HG03432 (cell line): ENCODE results near the gene DIS3L2.
"Not testable (repeated sequence)": the region's sequence is repeated elsewhere in the genome, so short reads cannot be mapped to it uniquely, and the experiment has no call there.

Source experiments
- ATAC-seq: cut with Tn5 transposase; IDR thresholded peaks from one replicate; pipeline ENCODE4 v1.9.1; 2021; ENCODE audit warnings: mild to moderate bottlenecking, moderate library complexity; ENCODE audit not compliant: unreplicated experiment

The DIS3L2 gene

GRCh38 chr2:232328516-232329460 is 367.3 kb downstream of the DIS3L2 start:
- ATAC-seq: no peak

- ATAC-seq: no peak
Observed at GRCh38 chr2:232329716-232330067, 368.2 kb downstream of the DIS3L2 start.

- no peak for ATAC-seq
Observed at GRCh38 chr2:232330068-232330999, 368.8 kb downstream of the DIS3L2 start.

- ATAC-seq: not testable (repeated sequence)
Observed at GRCh38 chr2:232331061-232331460, 369.5 kb downstream of the DIS3L2 start.

DNA sequence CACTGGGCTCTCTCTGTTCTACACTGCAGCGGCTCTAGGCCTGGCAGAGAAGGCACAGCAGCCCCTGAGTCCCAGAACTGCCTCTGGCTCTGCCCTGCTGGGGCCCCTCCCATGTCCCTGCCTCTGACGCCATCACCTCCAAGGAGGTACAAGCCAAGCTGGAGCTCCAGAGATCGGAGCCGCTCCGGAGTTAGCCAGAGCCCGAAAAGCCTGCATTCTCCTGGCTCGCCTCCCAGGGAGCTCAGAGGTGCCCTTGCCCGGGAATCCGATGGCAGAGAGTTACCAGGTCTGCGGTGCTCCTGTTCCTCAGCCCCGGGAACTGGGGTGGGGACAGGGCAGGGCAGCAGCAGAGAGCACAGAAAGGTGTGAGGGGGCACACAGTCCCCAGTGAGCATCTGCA is 370.1 kb downstream of the DIS3L2 start:
- not testable (repeated sequence) for ATAC-seq

GRCh38 chr2:232332244-232332939 is 370.9 kb downstream of the DIS3L2 start:
- not testable (repeated sequence) for ATAC-seq

DNA sequence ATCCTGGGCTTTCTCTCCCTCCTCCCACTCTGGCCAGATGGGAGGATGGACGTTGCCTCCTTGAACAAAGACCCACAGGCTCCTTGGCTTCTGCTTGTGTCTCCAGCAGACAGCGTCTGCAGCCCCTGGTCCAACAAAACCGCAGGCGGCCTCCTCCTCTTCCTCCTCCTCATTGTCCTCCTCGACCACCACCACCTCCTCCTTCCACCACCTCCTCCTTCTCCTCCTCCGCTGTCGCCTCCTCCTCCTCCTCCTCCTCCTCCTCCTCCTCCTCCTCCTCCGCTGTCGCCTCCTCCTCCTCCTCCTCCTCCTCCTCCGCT is 371.4 kb downstream of the DIS3L2 start:
- no peak for ATAC-seq

DNA sequence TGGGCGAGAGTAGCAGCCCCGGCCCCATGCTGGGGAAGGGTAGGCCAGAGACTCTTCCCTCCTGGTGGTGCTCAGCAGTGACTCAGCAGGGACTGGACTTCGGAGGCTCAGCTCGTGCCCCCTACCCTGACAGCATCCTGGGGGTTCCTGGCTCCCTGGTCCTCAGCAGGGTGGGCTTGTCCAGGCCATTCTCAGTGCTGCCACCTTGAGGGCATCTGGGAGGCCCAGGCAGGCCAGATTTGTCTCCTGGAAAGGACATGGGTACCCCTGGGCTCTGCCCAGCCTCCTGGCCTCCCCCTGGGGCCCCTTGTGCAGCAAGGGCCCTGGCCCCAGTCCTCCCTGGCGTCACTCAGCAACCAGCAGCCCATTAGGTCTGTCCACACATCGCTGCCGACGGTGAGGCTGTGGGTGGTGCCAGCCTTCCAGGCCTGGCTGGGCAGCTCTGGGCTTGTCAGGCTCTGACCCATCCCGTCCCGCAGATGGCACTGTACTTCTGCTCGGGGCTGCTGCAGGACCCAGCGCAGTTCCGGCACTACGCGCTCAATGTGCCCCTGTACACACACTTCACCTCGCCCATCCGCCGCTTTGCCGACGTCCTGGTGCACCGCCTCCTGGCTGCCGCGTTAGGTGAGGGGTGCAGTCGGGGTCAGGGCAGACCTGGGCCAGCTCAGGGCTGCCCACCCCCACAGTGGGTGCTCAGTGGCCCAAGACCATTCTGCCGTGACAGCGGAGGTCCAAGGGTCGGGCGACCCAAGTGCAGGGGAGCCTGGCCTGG is 372.0 kb downstream of the DIS3L2 start:
- ATAC-seq: no peak

DNA sequence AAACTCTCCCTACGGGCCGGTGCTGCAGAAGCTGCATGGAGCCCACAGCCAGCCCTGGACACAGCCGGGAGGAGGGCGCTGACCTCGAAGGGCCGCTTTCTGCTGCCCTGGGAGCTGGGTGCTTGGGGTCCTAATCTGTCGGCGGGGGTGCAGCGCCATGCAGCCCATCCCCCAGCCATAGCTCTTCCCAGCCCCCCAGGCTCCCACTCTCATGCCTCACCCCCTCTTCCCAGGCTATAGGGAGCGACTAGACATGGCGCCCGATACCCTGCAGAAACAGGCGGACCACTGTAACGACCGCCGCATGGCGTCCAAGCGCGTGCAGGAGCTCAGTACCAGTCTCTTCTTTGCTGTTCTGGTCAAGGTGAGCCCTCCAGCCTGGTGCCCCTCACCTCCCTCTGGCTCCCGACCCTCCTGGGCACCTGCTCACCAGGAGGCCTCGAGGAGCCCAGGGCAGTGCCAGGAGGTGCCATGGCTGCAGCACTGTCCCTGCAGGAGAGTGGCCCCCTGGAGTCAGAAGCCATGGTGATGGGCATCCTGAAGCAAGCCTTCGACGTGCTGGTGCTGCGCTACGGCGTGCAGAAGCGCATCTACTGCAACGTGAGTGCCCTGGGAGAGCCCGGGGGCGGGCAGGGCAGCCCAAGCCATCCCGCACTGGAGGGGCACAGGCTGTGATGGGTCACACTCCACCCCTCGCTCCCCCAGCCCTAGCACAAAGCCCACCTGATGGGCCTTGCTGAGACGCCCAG is 372.8 kb downstream of the DIS3L2 start:
- ATAC-seq: not testable (repeated sequence)

GRCh38 chr2:232334885-232335205 is 373.3 kb downstream of the DIS3L2 start:
- ATAC-seq: not testable (repeated sequence)

DNA sequence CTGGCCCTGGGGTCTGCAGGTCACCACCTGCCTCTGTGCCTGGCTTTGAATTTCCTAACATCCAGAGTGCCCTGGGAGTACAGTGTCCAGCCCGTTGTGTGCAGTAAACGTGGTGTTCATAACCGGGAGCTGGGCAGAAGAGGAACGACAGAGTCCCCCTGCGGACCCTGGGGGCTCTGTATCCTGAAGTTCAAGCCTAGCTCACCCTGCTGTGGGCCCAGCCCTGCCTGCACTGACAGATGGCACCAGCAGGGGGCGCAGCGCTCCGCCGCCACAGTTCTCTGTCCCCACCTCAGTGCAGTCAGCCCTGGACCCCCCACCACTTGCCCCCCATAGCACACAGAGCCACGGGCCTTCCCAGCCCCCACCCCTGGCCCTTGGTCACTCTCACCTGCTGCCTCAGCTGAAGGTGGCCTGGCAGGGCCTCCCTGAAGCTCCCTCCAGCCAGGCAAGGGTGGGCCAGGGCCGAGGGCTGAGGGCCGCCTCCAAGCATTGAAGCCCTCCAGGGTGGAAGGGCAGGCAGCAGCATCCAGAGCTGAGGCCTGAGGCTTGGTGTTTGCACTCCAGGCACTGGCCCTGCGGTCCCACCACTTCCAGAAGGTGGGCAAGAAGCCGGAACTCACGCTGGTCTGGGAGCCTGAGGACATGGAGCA is 373.8 kb downstream of the DIS3L2 start:
- ATAC-seq: not testable (repeated sequence)

GRCh38 chr2:232335859-232336215 is 374.3 kb downstream of the DIS3L2 start:
- no peak for ATAC-seq

GRCh38 chr2:232336241-232336736 is 374.8 kb downstream of the DIS3L2 start:
- ATAC-seq: no peak

- ATAC-seq: no peak
Observed at GRCh38 chr2:232336981-232337720, 375.6 kb downstream of the DIS3L2 start.

DNA sequence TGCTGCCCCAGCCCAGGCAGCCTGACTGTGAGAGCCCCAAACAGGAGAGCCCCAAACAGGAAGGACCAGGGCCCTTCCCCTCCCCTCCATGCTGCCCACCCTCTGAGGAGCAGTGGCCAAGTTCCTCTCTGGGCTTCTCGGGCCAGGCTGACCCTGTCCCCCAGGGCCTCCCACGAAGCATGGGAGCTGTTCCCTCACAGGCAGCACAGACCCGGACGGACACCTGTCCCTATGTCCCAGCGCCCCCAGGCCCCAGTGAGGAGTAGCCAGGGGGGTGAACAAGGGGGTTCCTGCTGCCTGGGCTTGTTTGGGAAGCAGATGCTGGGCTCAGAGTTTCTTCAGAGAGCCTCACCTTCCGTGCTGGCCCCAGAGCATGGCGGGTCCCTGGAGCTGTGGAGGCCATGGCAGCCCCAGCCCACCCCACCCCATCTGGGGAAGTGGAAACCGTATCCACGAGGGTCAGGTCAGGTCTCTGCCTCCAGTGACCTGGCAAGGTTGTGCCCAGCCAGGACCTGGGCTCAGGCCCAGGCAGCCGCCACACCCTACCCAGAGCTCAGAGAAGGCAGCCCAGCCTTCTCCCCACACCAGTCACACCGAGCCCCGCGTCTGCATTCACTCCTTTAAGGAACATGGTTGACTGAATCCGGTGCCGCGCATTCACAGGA is 376.7 kb downstream of the DIS3L2 start:
- ATAC-seq: not testable (repeated sequence)

DNA sequence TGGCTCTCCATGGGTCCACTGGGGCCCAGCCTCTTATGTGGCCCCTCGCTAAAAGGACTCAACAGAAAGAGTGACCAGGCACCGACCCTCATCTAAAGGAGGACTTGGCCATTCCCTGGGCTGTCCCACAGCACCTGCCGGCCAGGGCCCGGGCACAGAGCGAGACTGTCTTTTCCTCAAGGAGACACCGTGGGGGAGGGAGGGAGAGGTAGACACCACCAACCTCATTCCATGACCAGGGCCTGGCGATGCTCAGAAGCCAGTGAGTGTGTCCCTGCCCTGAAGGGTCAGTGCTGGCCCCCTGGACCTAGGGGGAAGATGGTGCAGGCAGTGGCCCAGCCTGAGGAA is 377.2 kb downstream of the DIS3L2 start:
- no peak for ATAC-seq

DNA sequence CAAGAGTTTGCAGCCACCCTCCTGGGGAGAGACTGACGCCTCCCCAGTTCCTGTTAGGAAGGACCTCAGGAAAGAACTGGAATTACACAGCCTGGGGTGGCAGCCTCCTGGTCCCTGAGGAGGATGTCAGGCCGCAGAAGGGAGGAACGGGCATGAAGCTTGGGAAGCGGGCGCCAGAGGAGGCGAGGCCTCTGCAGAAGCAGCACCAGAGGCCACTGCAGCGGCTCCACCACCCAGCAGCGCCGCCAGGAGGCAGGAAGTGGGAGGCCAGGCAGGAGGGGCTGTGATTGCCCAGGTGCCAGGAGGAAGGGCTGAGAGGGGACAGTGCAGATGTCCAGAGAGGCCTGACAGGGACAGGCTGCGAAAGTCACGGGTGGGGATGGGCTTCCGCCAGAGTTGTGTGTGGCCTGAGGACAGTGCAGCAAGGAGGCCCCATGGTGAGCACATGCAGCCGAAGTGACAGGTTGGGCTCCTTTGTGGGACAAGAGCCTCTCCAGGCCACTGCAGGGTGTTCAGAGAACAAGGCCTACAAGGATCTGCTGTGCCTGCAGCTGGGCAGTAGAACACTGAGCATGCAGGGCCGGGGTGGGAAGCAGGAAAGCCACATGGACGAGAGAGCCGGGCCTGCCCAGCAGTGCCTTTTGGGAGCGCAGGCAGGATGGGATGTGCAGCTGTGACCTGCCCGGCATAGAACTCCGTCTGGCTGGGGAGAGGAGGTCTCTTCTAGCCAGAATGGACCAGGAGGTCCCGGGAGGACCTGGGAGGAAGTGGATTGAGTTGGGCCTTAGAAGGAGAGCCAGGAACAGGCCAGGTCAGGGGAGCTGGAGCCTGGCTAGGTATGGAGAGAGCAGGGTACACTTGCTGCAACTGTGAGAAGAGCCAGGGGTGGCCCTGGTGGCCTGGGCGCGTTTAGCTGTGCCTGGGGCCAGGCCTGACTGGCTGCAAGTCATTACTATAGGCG is 377.9 kb downstream of the DIS3L2 start:
- ATAC-seq: no peak
